ENCODE results near the gene PLD3. TPM values are rescaled to one million over a fixed set of nuclear protein-coding genes. Genes with fewer than 3 reads are reported as not detected.

Gene PLD3
- total RNA-seq, 1 donor from 2014 or later, result 353 TPM

DNA sequence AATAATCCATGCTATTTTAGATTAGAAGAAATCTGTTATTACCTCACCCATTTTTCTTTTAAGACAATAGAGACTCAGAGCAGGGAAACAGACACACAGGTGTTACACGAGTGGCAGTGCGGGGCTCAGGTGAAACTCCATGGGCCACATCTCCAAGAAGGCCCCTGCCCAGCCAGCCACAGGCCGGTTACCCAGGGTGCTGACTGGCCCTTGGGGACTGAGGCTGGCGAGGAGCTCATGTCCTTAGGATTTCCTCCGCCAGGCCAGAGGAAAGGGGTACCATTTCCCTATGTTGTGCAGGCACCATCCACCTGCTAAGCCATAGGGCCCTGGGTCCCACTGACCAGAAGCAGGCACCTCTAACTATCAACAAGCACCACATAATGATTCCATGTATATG, 10.9 kb upstream of the PLD3 start:
- Mint-ChIP-seq H3K4me1 (ENCODE audit: low read depth) (no peaks in the 10 kb centered on the region), H3K27me3 (no peaks in the 10 kb centered on the region), H3K4me3 (ENCODE audit: low read depth) (no peak overlapping the region), H3K9me3 (ENCODE audit: low read depth) (no peaks in the 10 kb centered on the region), H3K27ac (no peak overlapping the region), H3K36me3 (ENCODE audit: insufficient read depth) (peaks cover 19% of the 10 kb centered on the region)
- no peak for DNase-seq (ENCODE audit: low spot score, unreplicated experiment)
- TF ChIP-seq CTCF (IDR thresholded peaks at IDR 0.05; ENCODE audit: unreplicated experiment), result no peak

- no peak for TF ChIP-seq CTCF (IDR thresholded peaks at IDR 0.05; ENCODE audit: unreplicated experiment)
- H3K36me3 Mint-ChIP-seq (ENCODE audit: insufficient read depth), result peaks cover 12% of the 10 kb centered on the region
- no peaks in the 10 kb centered on the region for H3K9me3 Mint-ChIP-seq (ENCODE audit: low read depth)
- peak overlapping the region; percentile 9 for H3K27ac Mint-ChIP-seq
- H3K27me3 Mint-ChIP-seq, result no peaks in the 10 kb centered on the region
- no peaks in the 10 kb centered on the region for H3K4me1 Mint-ChIP-seq (ENCODE audit: low read depth)
- DNase-seq (ENCODE audit: low spot score, unreplicated experiment), result no peak
- no peak overlapping the region for H3K4me3 Mint-ChIP-seq (ENCODE audit: low read depth)
These were observed 9.3 kb upstream of the PLD3 start for GRCh38 chr19:40339018-40339728.

GRCh38 chr19:40341601-40342482, 6.7 kb upstream of the PLD3 start:
- DNase-seq (ENCODE audit: low spot score, unreplicated experiment), result no peak
- Mint-ChIP-seq H3K9me3 (ENCODE audit: low read depth) (no peaks in the 10 kb centered on the region), H3K27ac (peak overlapping the region; percentile 29), H3K4me1 (ENCODE audit: low read depth) (no peaks in the 10 kb centered on the region), H3K4me3 (ENCODE audit: low read depth) (no peak overlapping the region), H3K27me3 (no peaks in the 10 kb centered on the region), H3K36me3 (ENCODE audit: insufficient read depth) (peaks cover 9% of the 10 kb centered on the region)
- no peak for TF ChIP-seq CTCF (IDR thresholded peaks at IDR 0.05; ENCODE audit: unreplicated experiment)

DNA sequence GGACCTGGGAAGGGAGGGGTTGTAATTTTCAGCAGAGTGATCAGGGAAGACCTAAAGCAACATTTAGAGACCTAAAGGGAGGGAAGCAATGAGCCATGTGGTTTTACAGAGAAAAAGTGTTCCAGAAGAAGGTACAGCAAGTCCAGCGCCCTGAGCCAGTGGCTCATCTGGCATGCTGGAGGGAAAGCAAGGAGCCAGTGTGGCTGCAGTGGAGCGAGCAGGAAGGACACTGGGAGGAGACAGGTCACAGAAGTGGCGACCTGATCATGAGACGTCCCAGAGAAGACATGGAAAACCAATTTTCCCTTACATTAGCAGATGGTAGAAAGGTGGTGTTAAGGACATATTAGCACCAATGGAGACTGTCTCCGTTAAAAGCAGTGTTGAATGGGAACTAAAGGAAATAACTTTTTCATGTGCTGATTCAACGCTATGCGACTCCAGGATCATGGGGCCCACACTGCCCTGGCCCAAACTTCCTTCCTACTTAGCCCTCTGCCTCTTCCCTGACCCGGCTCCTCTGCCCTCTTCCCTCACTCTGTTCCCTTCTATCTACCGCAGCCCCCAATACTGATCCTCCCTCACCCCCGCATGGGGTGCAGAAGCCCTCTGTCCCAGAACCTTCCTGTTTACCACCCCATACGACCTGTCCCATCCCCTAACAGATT, 5.7 kb upstream of the PLD3 start:
- no peaks in the 10 kb centered on the region for H3K9me3 Mint-ChIP-seq (ENCODE audit: low read depth)
- no peak for TF ChIP-seq CTCF (IDR thresholded peaks at IDR 0.05; ENCODE audit: unreplicated experiment)
- H3K4me1 Mint-ChIP-seq (ENCODE audit: low read depth), result peaks cover 6% of the 10 kb centered on the region
- DNase-seq (ENCODE audit: low spot score, unreplicated experiment), result no peak
- H3K27ac Mint-ChIP-seq, result peak overlapping the region; percentile 55
- H3K4me3 Mint-ChIP-seq (ENCODE audit: low read depth), result no peak overlapping the region
- no peaks in the 10 kb centered on the region for H3K27me3 Mint-ChIP-seq
- H3K36me3 Mint-ChIP-seq (ENCODE audit: insufficient read depth), result peaks cover 9% of the 10 kb centered on the region

- Mint-ChIP-seq H3K27me3 (no peaks in the 10 kb centered on the region), H3K9me3 (ENCODE audit: low read depth) (no peaks in the 10 kb centered on the region)
- no peak for TF ChIP-seq CTCF (IDR thresholded peaks at IDR 0.05; ENCODE audit: unreplicated experiment)
These were observed 4.1 kb upstream of the PLD3 start for GRCh38 chr19:40344422-40344821.

More at GRCh38 chr19:40344422-40344821, 4.1 kb upstream of the PLD3 start:
- H3K36me3 Mint-ChIP-seq (ENCODE audit: insufficient read depth), result peaks cover 5% of the 10 kb centered on the region
- no peak overlapping the region for H3K4me3 Mint-ChIP-seq (ENCODE audit: low read depth)
- DNase-seq (ENCODE audit: low spot score, unreplicated experiment), result no peak
- H3K4me1 Mint-ChIP-seq (ENCODE audit: low read depth), result peaks cover 13% of the 10 kb centered on the region
- no peak overlapping the region for H3K27ac Mint-ChIP-seq

All from progenitor cell of endocrine pancreas (in vitro differentiated cells).